Posterior cingulate gyrus (tissue), 11 donors: ENCODE results near the gene SEMA3A.
"Not testable (repeated sequence)": the region's sequence is repeated elsewhere in the genome, so short reads cannot be mapped to it uniquely, and the experiment has no call there.

Experiments used
- DNase-seq, 10 donors: peaks; one replicate each; pipeline versions ENCODE4 v3.0.0 to v3.0.0-alpha.2; 2020 to 2021; ENCODE audit warnings: mixed read lengths in 3 of 10
- intact Hi-C: fragments of 100-400 bp; cut with DNase I; formaldehyde crosslinking; loops from one replicate; pipeline ENCODE4 v1.15.1; 2023

Gene SEMA3A

GRCh38 chr7:84194484-84195271, at the start of gene SEMA3A:
SEMA3A (minus strand) TSS chr7:84194789; CDS start chr7:84194586, 203 bp downstream.
- intact Hi-C loops, result no loop called here
- DNase-seq, result peak in 5 of 10 donors; percentile 9 to 75 (median 11)

- intact Hi-C loops, DNase-seq: not testable (repeated sequence)
These were observed 48.4 kb upstream of the SEMA3A start for GRCh38 chr7:84243037-84243436.

- DNase-seq, result peak in 1 of 10 donors; percentile 79
- intact Hi-C loops, result no loop called here
These were observed 44.0 kb upstream of the SEMA3A start for GRCh38 chr7:84238596-84238995.

GRCh38 chr7:84237533-84238173, 43.1 kb upstream of the SEMA3A start:
- intact Hi-C loops, result no loop called here
- DNase-seq, result no peak

- DNase-seq, result no peak
- intact Hi-C loops, result no loop called here
These were observed 41.8 kb upstream of the SEMA3A start for GRCh38 chr7:84236398-84236797.

GRCh38 chr7:84232646-84233045, 38.1 kb upstream of the SEMA3A start:
- no peak for DNase-seq
- intact Hi-C loops, result no loop called here

GRCh38 chr7:84231157-84231556, 36.6 kb upstream of the SEMA3A start:
- intact Hi-C loops, result no loop called here
- DNase-seq, result no peak

DNA sequence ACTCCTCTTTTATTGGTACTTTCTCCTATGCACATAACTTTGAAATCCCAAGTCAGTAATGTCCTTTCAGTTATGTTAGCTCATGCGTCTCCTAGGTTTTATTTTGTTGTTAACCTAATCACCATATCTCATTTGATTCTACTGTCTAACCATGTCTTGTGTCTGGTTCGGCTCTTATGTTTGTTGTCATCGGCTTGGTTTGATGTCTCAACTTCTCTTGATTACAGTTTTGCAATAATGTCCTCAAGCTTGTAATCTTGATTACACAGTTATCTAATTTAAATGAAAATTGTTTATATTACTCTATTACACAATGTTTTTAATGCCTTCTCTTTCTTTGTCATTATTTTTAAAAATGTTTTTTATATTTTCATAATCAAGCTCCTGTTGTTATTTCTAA, 35.9 kb upstream of the SEMA3A start:
- intact Hi-C loops, result no loop called here
- DNase-seq, result no peak

DNA sequence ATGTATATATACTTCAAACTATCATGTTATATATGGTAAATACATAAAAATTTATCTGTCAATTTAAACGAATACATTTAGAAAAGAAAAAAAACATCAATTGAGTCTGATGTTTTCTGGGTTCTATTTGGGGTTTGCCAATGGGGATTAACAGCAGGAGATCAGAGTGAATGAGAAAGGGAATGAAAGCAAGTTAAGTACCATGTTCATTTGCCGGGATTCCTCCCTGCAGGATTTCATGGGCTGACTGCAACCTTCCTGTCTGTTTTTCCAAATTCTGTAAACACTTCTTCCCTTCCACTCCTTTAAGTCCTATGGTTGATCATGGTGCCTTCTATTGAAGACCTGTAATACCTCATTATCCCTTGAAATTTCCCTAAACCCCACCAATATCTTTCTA, 33.9 kb upstream of the SEMA3A start:
- intact Hi-C loops, result no loop called here
- DNase-seq, result no peak

GRCh38 chr7:84226759-84227158, 32.2 kb upstream of the SEMA3A start:
- intact Hi-C loops, result no loop called here

GRCh38 chr7:84224505-84224904, 29.9 kb upstream of the SEMA3A start:
- intact Hi-C loops, result no loop called here
- DNase-seq, result no peak

More at GRCh38 chr7:84226759-84227158, 32.2 kb upstream of the SEMA3A start:
- no peak for DNase-seq

GRCh38 chr7:84219310-84219709, 24.7 kb upstream of the SEMA3A start:
- no peak for DNase-seq
- intact Hi-C loops, result no loop called here

- intact Hi-C loops, result no loop called here
- DNase-seq, result no peak
These were observed 24.1 kb upstream of the SEMA3A start for GRCh38 chr7:84218681-84219080.

DNA sequence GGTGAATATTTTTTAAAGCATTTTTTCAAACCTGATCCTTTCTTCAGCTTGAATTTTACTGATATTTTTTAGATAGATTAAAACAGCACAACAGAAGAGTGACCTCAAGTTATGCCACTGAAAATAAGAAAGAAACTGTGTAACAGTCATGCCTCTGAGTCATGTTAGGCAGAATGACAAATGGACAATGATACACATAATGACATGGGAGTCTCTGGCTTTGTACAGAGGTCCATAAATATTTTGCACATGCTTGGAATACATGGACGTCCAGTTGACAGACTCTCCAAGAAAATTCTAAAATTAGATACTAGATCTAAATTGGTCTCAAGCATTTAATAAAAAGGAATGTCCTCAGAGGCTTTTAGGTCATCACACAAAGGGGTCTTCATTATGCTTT, 21.9 kb upstream of the SEMA3A start:
- DNase-seq, result no peak
- intact Hi-C loops, result no loop called here

DNA sequence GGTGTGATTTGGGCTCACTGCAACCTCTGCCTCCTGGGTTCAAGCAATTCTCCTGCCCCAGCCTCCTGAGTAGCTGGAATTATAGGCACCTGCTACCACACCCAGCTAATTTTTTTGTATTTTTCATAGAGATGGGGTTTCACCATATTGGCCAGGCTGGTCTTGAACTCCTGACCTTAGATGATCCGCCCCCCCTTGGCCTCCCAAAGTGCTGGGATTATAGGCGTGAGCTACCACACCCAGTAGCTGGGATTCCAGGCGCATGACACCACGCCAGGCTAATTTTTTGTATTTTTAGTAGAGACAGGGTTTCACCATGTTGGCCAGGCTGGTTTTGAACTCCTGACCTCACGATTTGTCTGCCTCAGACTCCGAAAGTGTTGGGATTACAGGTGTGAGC, 20.2 kb upstream of the SEMA3A start:
- peak in 1 of 10 donors; percentile 53 for DNase-seq
- intact Hi-C loops, result not testable (repeated sequence)

DNA sequence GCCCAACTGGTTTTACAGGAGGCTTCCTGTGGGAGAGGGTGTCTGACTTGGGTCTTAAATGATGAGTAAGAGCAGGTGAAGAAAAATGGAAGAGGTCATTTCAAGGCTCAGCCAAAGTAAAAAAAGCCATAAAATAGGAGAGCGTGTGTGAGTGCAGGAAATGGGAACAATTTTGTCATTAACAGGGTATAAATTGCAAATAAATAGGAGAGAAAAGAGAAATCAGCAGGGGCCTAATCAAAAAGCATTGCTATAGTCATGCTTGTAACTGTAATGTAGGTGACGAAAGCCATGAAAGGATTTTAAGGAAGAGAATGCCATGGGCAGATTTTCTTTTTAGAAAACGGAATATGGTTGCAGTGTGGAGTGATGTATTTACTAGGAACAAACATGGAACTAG, 15.7 kb upstream of the SEMA3A start:
- DNase-seq, result no peak
- intact Hi-C loops, result no loop called here

DNA sequence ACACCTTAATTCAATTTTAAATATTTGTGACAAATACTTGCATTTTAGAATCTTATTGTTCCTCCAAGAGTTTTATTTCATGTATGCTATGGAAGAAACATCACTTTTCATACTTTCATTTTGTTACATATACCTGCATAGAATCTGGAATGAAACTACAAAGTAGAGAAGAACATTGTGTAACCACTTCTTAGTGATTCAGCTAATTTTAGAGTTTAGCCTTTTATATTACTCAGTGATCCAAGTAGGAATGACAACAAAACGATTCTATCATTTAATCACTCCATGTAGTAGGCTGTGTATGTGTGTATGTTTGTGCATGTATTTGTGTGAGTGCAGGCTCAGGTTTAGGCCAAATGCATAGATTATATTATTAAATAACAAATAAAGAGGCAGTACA, 14.4 kb upstream of the SEMA3A start:
- intact Hi-C loops, result no loop called here
- DNase-seq, result no peak

DNA sequence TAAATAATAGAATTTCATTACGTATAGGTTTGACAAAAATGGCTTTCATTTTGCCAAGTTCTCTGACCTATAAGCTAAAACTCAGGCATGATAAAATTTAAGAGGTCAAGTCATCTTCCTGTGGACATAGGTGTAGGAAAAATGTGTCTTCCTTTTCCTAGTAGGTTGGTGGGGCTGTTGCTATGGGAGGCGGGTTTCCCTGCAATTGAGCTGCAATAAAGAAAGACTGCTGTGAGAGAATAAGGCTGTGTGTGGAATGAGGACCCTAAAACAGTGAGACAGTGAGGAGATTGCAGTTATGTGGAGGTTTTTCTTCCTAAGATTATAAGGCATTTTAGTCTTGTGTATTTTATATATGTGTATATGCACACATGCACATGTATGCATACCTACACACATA, 13.0 kb upstream of the SEMA3A start:
- intact Hi-C loops, result no loop called here
- no peak for DNase-seq

GRCh38 chr7:84207025-84207424, 12.4 kb upstream of the SEMA3A start:
- intact Hi-C loops, result no loop called here

DNA sequence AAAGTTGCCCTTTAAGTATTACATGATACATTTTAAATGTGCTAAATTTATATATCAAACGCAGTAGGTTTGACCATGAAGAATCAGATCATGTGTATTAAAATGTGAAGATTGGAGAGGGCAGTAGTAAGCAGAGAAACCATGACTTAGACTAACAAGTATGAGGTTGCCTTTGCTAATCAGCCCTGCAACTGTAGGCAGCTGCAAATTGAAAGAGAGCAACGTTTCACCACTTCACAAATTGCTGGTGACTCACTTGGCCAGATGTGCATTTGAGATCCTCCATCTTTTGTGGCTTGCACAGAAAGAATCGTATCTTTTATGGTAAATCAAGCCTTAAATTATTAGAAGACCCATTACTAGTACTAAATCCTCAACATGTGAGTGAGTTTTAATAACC, 10.1 kb upstream of the SEMA3A start:
- no peak for DNase-seq
- intact Hi-C loops, result no loop called here

More at GRCh38 chr7:84207025-84207424, 12.4 kb upstream of the SEMA3A start:
- no peak for DNase-seq

DNA sequence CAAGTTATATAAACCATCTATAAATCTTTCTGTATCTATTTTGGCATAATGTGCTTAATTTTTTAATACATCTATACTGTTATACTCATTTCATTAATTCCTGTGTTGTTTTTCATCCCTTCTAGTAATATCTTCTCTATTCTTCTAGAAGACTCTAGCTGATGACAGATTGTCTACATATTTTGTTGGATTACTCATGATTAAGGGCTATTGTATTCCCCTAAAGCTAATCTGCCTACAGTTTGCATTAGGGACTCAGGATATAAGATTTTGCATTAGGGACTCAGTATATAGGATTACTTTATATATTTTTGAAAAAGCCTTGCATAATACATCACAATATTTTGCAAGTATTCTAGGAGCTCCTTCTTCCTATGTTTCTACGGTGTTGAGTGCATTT, 8.3 kb upstream of the SEMA3A start:
- intact Hi-C loops, result no loop called here
- no peak for DNase-seq

DNA sequence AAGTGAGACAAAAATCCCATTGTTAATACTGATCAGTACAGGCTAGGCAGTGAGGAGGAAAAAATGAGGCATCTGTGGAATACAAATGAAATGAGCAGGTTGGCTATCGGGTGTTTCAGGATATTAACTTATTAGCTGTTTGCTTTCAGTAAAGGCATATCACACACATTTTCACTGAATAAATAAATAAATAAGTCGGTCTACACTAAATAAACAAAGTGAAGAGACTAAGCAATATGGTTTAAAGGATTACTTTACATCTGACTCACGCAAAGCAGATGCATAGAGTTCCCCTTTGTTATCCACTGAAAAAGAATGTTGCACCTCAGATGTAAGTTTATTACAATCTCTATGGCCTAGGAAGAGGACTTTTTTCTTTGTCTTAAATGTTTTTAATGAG, 6.3 kb upstream of the SEMA3A start:
- no peak for DNase-seq
- intact Hi-C loops, result no loop called here
